Subcutaneous adipose tissue (tissue), 4 donors: ENCODE results near the gene ACTL6B. TPM values are rescaled to one million over a fixed set of nuclear protein-coding genes. Genes with fewer than 3 reads are reported as not detected.

Source experiments
- total RNA-seq, 4 donors: library from RNA; depleted of rRNA; stranded (reverse); fragments of >200 nt; gene quantifications; one replicate each; pipeline ENCODE4 v1.1.0, GENCODE V29; 2016

Gene ACTL6B
- total RNA-seq, 4 donors from 2014 or later, result not detected

Other genes with a start within 250 kb of the ACTL6B start
- gene ZCWPW1, start 227.7 kb downstream of the ACTL6B start, total RNA-seq, result 10 to 100 TPM in 1 of 4 donors, 1 to 10 TPM in 3; 6.0 to 11.1 (median 8.0) TPM
- 10 to 100 TPM; 21.2 to 28.6 (median 22.3) TPM for gene MEPCE, start 226.6 kb downstream of the ACTL6B start, total RNA-seq
- 10 to 100 TPM; 11.1 to 26.4 (median 18.4) TPM for gene PPP1R35, start 220.0 kb downstream of the ACTL6B start, total RNA-seq
- gene SPACDR, start 192.2 kb downstream of the ACTL6B start, total RNA-seq, result under 1 TPM in 1 of 4 donors, not detected in 3; 0.68 TPM
- gene TSC22D4, start 177.2 kb downstream of the ACTL6B start, total RNA-seq, result 10 to 100 TPM; 17.0 to 35.6 (median 19.1) TPM
- gene NYAP1, start 172.5 kb downstream of the ACTL6B start, total RNA-seq, result under 1 TPM in 2 of 4 donors, not detected in 2; 0.17 to 0.22 TPM
- gene AGFG2, start 117.2 kb downstream of the ACTL6B start, total RNA-seq, result 10 to 100 TPM in 2 of 4 donors, 1 to 10 TPM in 2; 3.4 to 24.3 (median 7.1) TPM
- under 1 TPM in 1 of 4 donors, not detected in 3; 0.66 TPM for gene SAP25, start 82.5 kb downstream of the ACTL6B start, total RNA-seq
- gene LRCH4, start 70.3 kb downstream of the ACTL6B start, total RNA-seq, result 10 to 100 TPM; 28.0 to 73.6 (median 51.3) TPM
- under 1 TPM in 2 of 4 donors, not detected in 2; 0.34 to 0.44 TPM for gene FBXO24, start 70.1 kb downstream of the ACTL6B start, total RNA-seq
- 10 to 100 TPM; 10.3 to 58.6 (median 27.8) TPM for gene PCOLCE, start 54.1 kb downstream of the ACTL6B start, total RNA-seq
- 10 to 100 TPM in 2 of 4 donors, 1 to 10 TPM in 2; 4.8 to 15.3 (median 11.7) TPM for gene MOSPD3, start 43.9 kb downstream of the ACTL6B start, total RNA-seq
- gene TFR2, start 14.9 kb downstream of the ACTL6B start, total RNA-seq, result under 1 TPM in 3 of 4 donors, not detected in 1; 0.49 to 0.94 (median 0.88) TPM
- 100 to 1,000 TPM; 148 to 232 (median 186) TPM for gene GNB2, start 17.3 kb upstream of the ACTL6B start, total RNA-seq
- gene GIGYF1, start 37.8 kb upstream of the ACTL6B start, total RNA-seq, result 10 to 100 TPM in 3 of 4 donors, 1 to 10 TPM in 1; 9.0 to 44.3 (median 20.0) TPM
- 10 to 100 TPM; 14.1 to 32.8 (median 19.4) TPM for gene POP7, start 49.7 kb upstream of the ACTL6B start, total RNA-seq
- not detected for gene EPO, start 64.0 kb upstream of the ACTL6B start, total RNA-seq
- gene ZAN, start 77.1 kb upstream of the ACTL6B start, total RNA-seq, result not detected
- gene EPHB4, start 171.1 kb upstream of the ACTL6B start, total RNA-seq, result 10 to 100 TPM in 3 of 4 donors, 1 to 10 TPM in 1; 9.5 to 53.7 (median 14.7) TPM
- 10 to 100 TPM in 3 of 4 donors, 1 to 10 TPM in 1; 8.2 to 13.9 (median 11.8) TPM for gene SLC12A9, start 196.3 kb upstream of the ACTL6B start, total RNA-seq
- 10 to 100 TPM; 24.9 to 53.5 (median 43.1) TPM for gene TRIP6, start 210.9 kb upstream of the ACTL6B start, total RNA-seq
- gene SRRT, start 218.7 kb upstream of the ACTL6B start, total RNA-seq, result 10 to 100 TPM; 27.9 to 84.4 (median 39.7) TPM
- 1 to 10 TPM in 3 of 4 donors, not detected in 1; 1.0 to 6.0 (median 4.6) TPM for gene UFSP1, start 233.3 kb upstream of the ACTL6B start, total RNA-seq
- under 1 TPM in 2 of 4 donors, not detected in 2; 0.66 to 0.68 TPM for gene ACHE, start 239.4 kb upstream of the ACTL6B start, total RNA-seq